Measurements from ENCODE around the gene ACOT6. TPM values are rescaled to one million over a fixed set of nuclear protein-coding genes. Genes with fewer than 3 reads are reported as not detected.

Gene ACOT6
- total and polyA plus RNA-seq, 9 of the 15 experiments (the other 6 are each of a cell fraction or from before 2014, with no cell fraction given) = not detected

GRCh38 chr14:73640796-73641365 is 28.6 kb downstream of the ACOT6 start:
- intact Hi-C loops (cut with micrococcal nuclease) (no loop called here), in situ Hi-C loops (cut with MboI) (no loop called here)
- H3K9me1 ChIP-seq (ENCODE audit: control insufficient read depth, insufficient read depth, low read length) = no peaks in the 10 kb centered on the region
- H2AFZ ChIP-seq (ENCODE audit: low read depth, low read length) = no peak overlapping the region
- H3K36me3 ChIP-seq (ENCODE audit: control insufficient read depth, insufficient read depth, low read length) = no peaks in the 10 kb centered on the region
- TF ChIP-seq ZNF121 (CRISPR knock-in tag; conservative IDR thresholded peaks at IDR 0.05) = peak; percentile 75
- no peak for TF ChIP-seq TFAM (CRISPR knock-in tag; conservative IDR thresholded peaks at IDR 0.05)
- DNase-seq (ENCODE audit: extremely low read depth in 1 of 4, low spot score in 3 of 4) (no peak), ATAC-seq (no peak), FAIRE-seq (no peak)
- H3K27me3 ChIP-seq (ENCODE audit: control insufficient read depth in 2 of 2, insufficient read depth in 2 of 2, low read length in 2 of 2) = no peaks in the 10 kb centered on the region
- H4K20me1 ChIP-seq (replicated peaks; ENCODE audit: control insufficient read depth, insufficient read depth, low read length) = no peaks in the 10 kb centered on the region
- H3K4me1 ChIP-seq (replicated peaks in 1 of 2; ENCODE audit: control insufficient read depth in 2 of 2, insufficient read depth in 2 of 2, low read length in 2 of 2) = peaks cover 0 to 8% of the 10 kb centered on the region in 2 experiments; a peak in 3 of 5 replicates
- POLR2A ChIA-PET = no interaction called here
- no peak overlapping the region for H3K27ac ChIP-seq (ENCODE audit: extremely low read depth, low read depth, low read length)
- no peak overlapping the region for H3K4me3 ChIP-seq
- no peak overlapping the region for H3K4me2 ChIP-seq (ENCODE audit: insufficient read depth, low read length)
- no peak overlapping the region for H3K9ac ChIP-seq (ENCODE audit: insufficient read depth in 1 of 2, low read depth in 2 of 2, low read length in 2 of 2)
- H3K9me3 ChIP-seq (replicated peaks; ENCODE audit: control insufficient read depth, insufficient read depth, low read depth, low read length) = no peaks in the 10 kb centered on the region
- CTCF ChIA-PET (ENCODE audit: low intra/inter-chr PET ratio) = no interaction called here
- no TSS peak for BruUV-seq (replicated peaks)
- H3K79me2 ChIP-seq (ENCODE audit: control insufficient read depth, insufficient read depth, low read length) = no peaks in the 10 kb centered on the region; the same call in 2 of the 3 replicates
- WGBS (ENCODE audit: insufficient coverage, low coverage, missing lambda C conversion rate) = 89% methylated on average over 3 of the region's 5 CpGs

- DNase-seq (ENCODE audit: extremely low read depth in 1 of 4, low spot score in 3 of 4) = peak; percentile 92 to 94 (median 94)
- TSS peak; percentile 96 for BruUV-seq (replicated peaks)
- H3K9me3 ChIP-seq (replicated peaks; ENCODE audit: control insufficient read depth, insufficient read depth, low read depth, low read length) = no peaks in the 10 kb centered on the region
- peak within 1 kb of the TSS; percentile 88 for H2AFZ ChIP-seq (ENCODE audit: low read depth, low read length)
- in situ Hi-C loops (cut with MboI) (no loop called here), intact Hi-C loops (cut with micrococcal nuclease) (loop anchor here (2.0 kb wide), 1 partner anchor 68 kb away; no protein-coding TSS in a partner anchor)
- H3K27ac ChIP-seq (ENCODE audit: extremely low read depth, low read depth, low read length) = peak within 1 kb of the TSS; percentile 75
- peak within 1 kb of the TSS; percentile 84 for H3K4me2 ChIP-seq (ENCODE audit: insufficient read depth, low read length)
- peak within 1 kb of the TSS; percentile 71 to 80 for H3K9ac ChIP-seq (ENCODE audit: insufficient read depth in 1 of 2, low read depth in 2 of 2, low read length in 2 of 2)
- 2% methylated on average over 26 of the region's 43 CpGs for WGBS (ENCODE audit: insufficient coverage, low coverage, missing lambda C conversion rate)
- peak within 1 kb of the TSS; percentile 56 for H3K4me3 ChIP-seq
- POLR2A ChIA-PET = interaction anchor here (0.6 to 1.3 kb wide), 3 partner anchors 14 to 144 kb away, joined by 3 read pairs; no protein-coding TSS in a partner anchor
- no peaks in the 10 kb centered on the region for H3K9me1 ChIP-seq (ENCODE audit: control insufficient read depth, insufficient read depth, low read length)
- H4K20me1 ChIP-seq (replicated peaks; ENCODE audit: control insufficient read depth, insufficient read depth, low read length) = no peaks in the 10 kb centered on the region
- peaks cover 0 to 8% of the 10 kb centered on the region in 2 experiments; a peak in 3 of 5 replicates for H3K4me1 ChIP-seq (replicated peaks in 1 of 2; ENCODE audit: control insufficient read depth in 2 of 2, insufficient read depth in 2 of 2, low read length in 2 of 2)
- H3K36me3 ChIP-seq (ENCODE audit: control insufficient read depth, insufficient read depth, low read length) = no peaks in the 10 kb centered on the region
- no peaks in the 10 kb centered on the region; the same call in 2 of the 3 replicates for H3K79me2 ChIP-seq (ENCODE audit: control insufficient read depth, insufficient read depth, low read length)
- H3K27me3 ChIP-seq (ENCODE audit: control insufficient read depth in 2 of 2, insufficient read depth in 2 of 2, low read length in 2 of 2) = no peaks in the 10 kb centered on the region
- CTCF ChIA-PET (ENCODE audit: low intra/inter-chr PET ratio) = no interaction called here
- FAIRE-seq = peak; percentile 93
- peak; percentile 100 for ATAC-seq
- TF ChIP-seq ESRRA (IDR thresholded peaks at IDR 0.05; ENCODE audit: borderline replicate concordance, low read depth) = 0 out of 2 replicates have a peak, but pooled peaks have one; percentile 19
- peak; percentile 93 for TF ChIP-seq RFX1 (IDR thresholded peaks at IDR 0.05)
- 0 out of 2 replicates have a peak, but pooled peaks have one; percentile 28 for TF ChIP-seq ZFX (CRISPR knock-in tag; IDR thresholded peaks at IDR 0.05)
- no peak for TF ChIP-seq ILF3 (IDR thresholded peaks at IDR 0.05; ENCODE audit: borderline replicate concordance)
- peak; percentile 35 for TF ChIP-seq TAF9B (IDR thresholded peaks at IDR 0.05; ENCODE audit: partially characterized antibody)
- TF ChIP-seq TEAD2 (tag; IDR thresholded peaks at IDR 0.05) = no peak
Observed at GRCh38 chr14:73644531-73645247, 32.4 kb downstream of the ACOT6 start, which contains the start of gene DNAL1. Gene DNAL1 (plus strand): TSS chr14:73644986. CDS start chr14:73645040, 54 bp downstream.
